Ovary (tissue), 3 donors: Measurements from ENCODE around the gene STAT4.

Experiments
- CTCF ChIP-seq, 3 donors: fragments of 450-650 bp in 2 of 3; fragments of 200-600 bp in 1 of 3; IDR thresholded peaks; one replicate each; pipeline versions ENCODE4 v1.5.1 to v1.8.0; 2016 to 2022; ENCODE audit warnings: antibody characterized with exemption in 3 of 3, mild to moderate bottlenecking in 1 of 3
- EP300 ChIP-seq: sonication (generic); formaldehyde crosslinking; IDR thresholded peaks from one replicate; pipeline ENCODE4 v1.6.1; 2017; ENCODE audit warnings: antibody characterized with exemption
- POLR2A ChIP-seq: fragments of 450-650 bp; IDR thresholded peaks from one replicate; pipeline ENCODE4 v1.6.1; 2017; ENCODE audit warnings: antibody characterized with exemption, mild to moderate bottlenecking, moderate library complexity
- donor health status: DM: no; HTN: no; CAD: no.

DNA sequence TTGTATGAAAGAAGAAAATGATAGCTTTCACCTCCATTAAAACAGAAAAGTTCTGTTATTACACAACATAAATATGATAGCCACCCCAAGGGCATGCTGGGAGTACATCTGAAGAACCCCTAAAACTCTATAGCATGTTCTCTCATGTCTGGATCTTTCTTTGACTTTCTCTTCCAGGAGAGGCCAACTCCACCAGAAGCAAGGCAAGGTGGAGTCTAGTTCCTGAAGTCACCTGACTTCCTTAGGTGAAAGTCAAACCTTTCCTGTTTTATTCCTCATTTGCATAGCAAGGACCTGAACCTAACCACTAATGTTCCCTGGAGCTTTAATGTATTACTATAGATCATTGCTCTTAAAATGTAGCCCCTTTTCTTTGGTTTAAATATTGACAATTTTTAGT, 142.5 kb downstream of the STAT4 start:
- no peak for TF ChIP-seq CTCF (IDR thresholded peaks at IDR 0.05)
- TF ChIP-seq EP300 = no peak
- no peak for TF ChIP-seq POLR2A
